ENCODE measurements around the gene SLC1A5.
"Not testable (repeated sequence)": the region's sequence is repeated elsewhere in the genome, so short reads cannot be mapped to it uniquely, and the experiment has no call there.

Gene SLC1A5

GRCh38 chr19:46825731-46826055 is 37.3 kb upstream of the SLC1A5 start:
- no peak for DNase-seq (ENCODE audit: low read depth)

GRCh38 chr19:46824890-46825730 is 36.7 kb upstream of the SLC1A5 start:
- peak; percentile 22 for DNase-seq (ENCODE audit: low read depth)
- TF ChIP-seq CTCF (conservative IDR thresholded peaks at IDR 0.05; ENCODE audit: control insufficient read depth, insufficient read depth, low read depth, low read length): no peak
- no peak overlapping the region for H3K4me3 ChIP-seq (ENCODE audit: control insufficient read depth, low read depth, low read length)

More at GRCh38 chr19:46825731-46826055, 37.3 kb upstream of the SLC1A5 start:
- H3K4me3 ChIP-seq (ENCODE audit: control insufficient read depth, low read depth, low read length): no peak overlapping the region
- TF ChIP-seq CTCF (conservative IDR thresholded peaks at IDR 0.05; ENCODE audit: control insufficient read depth, insufficient read depth, low read depth, low read length): no peak

- TF ChIP-seq CTCF (conservative IDR thresholded peaks at IDR 0.05; ENCODE audit: control insufficient read depth, insufficient read depth, low read depth, low read length): no peak
- DNase-seq (ENCODE audit: low read depth): no peak
Measured at GRCh38 chr19:46823049-46823448, 34.7 kb upstream of the SLC1A5 start.

GRCh38 chr19:46822410-46822787 is 34.0 kb upstream of the SLC1A5 start:
- H3K4me3 ChIP-seq (ENCODE audit: control insufficient read depth, low read depth, low read length); DNase-seq (ENCODE audit: low read depth): not testable (repeated sequence)

More at GRCh38 chr19:46823049-46823448, 34.7 kb upstream of the SLC1A5 start:
- H3K4me3 ChIP-seq (ENCODE audit: control insufficient read depth, low read depth, low read length): no peak overlapping the region

GRCh38 chr19:46821512-46822409 is 33.4 kb upstream of the SLC1A5 start:
- DNase-seq (ENCODE audit: low read depth): no peak
- TF ChIP-seq CTCF (conservative IDR thresholded peaks at IDR 0.05; ENCODE audit: control insufficient read depth, insufficient read depth, low read depth, low read length): no peak
- H3K4me3 ChIP-seq (ENCODE audit: control insufficient read depth, low read depth, low read length): no peak overlapping the region

- TF ChIP-seq CTCF (conservative IDR thresholded peaks at IDR 0.05; ENCODE audit: control insufficient read depth, insufficient read depth, low read depth, low read length): no peak
- peak; percentile 53 for DNase-seq (ENCODE audit: low read depth)
- no peak overlapping the region for H3K4me3 ChIP-seq (ENCODE audit: control insufficient read depth, low read depth, low read length)
Measured at GRCh38 chr19:46818812-46819211, 30.4 kb upstream of the SLC1A5 start.
